ENCODE results near the gene CCR5. TPM values are rescaled to one million over a fixed set of nuclear protein-coding genes. Genes with fewer than 3 reads are reported as not detected.

The CCR5 gene
- total and polyA plus RNA-seq, 10 donors = 2.0 to 15.5 (median 6.8) TPM

- peaks cover 12 to 94% (median 69%) of the 10 kb centered on the region in 6 donors for H3K4me1 ChIP-seq
- peaks cover 0 to 12% (median 0%) of the 10 kb centered on the region in 6 donors for H3K36me3 ChIP-seq
- no peaks in the 10 kb centered on the region for H3K27me3 ChIP-seq (replicated peaks in 1 of 7)
- 59 to 91% (median 65%) methylated on average over 7 of the region's 7 CpGs for WGBS, 5 donors
- peak overlapping the region; percentile 76 to 91 (median 86) for H3K27ac ChIP-seq
- no peaks in the 10 kb centered on the region for H3K9me3 ChIP-seq
- H3K4me3 ChIP-seq = peak overlapping the region in 7 of 8 donors; percentile 24 to 67 (median 38)
- intact Hi-C loops (cut with DNase I; ENCODE audit: low total_unique reads) = no loop called here
- TF ChIP-seq CTCF (IDR thresholded peaks at IDR 0.05 in 8 of 11, conservative IDR thresholded peaks at IDR 0.05 in 3 of 11) = no peak
- no peak for TF ChIP-seq POLR2A (IDR thresholded peaks at IDR 0.05)
- TF ChIP-seq POLR2AphosphoS5 (IDR thresholded peaks at IDR 0.05) = no peak
- DNase-seq = no peak
Measured at GRCh38 chr3:46407970-46408369, 37.2 kb downstream of the CCR5 start.

GRCh38 chr3:46408853-46409252, 38.1 kb downstream of the CCR5 start:
- H3K36me3 ChIP-seq = peaks cover 0 to 12% (median 0%) of the 10 kb centered on the region in 6 donors
- DNase-seq = no peak
- H3K4me1 ChIP-seq = peaks cover 15 to 100% (median 77%) of the 10 kb centered on the region in 6 donors
- H3K27me3 ChIP-seq (replicated peaks in 1 of 7) = no peaks in the 10 kb centered on the region
- intact Hi-C loops (cut with DNase I; ENCODE audit: low total_unique reads) = no loop called here
- no peak for TF ChIP-seq POLR2AphosphoS5 (IDR thresholded peaks at IDR 0.05)
- peak in 1 of 11 experiments; percentile 10 for TF ChIP-seq CTCF (IDR thresholded peaks at IDR 0.05 in 8 of 11, conservative IDR thresholded peaks at IDR 0.05 in 3 of 11)
- peak overlapping the region in 4 of 8 donors; percentile 34 to 67 (median 42) for H3K4me3 ChIP-seq
- H3K27ac ChIP-seq = peak overlapping the region in 6 of 8 donors; percentile 82 to 91 (median 86)
- H3K9me3 ChIP-seq = no peaks in the 10 kb centered on the region
- 71 to 87% (median 79%) methylated on average over 7 of the region's 7 CpGs for WGBS, 5 donors

- Histone ChIP-seq H3K36me3 (peaks cover 0 to 12% (median 0%) of the 10 kb centered on the region in 6 donors), H3K4me1 (peaks cover 15 to 98% (median 74%) of the 10 kb centered on the region in 6 donors), H3K9me3 (no peaks in the 10 kb centered on the region), H3K27me3 (replicated peaks in 1 of 7) (no peaks in the 10 kb centered on the region), H3K4me3 (peak overlapping the region in 1 of 8 donors; percentile 20), H3K27ac (peak overlapping the region in 7 of 8 donors; percentile 0 to 91 (median 86))
- DNase-seq = no peak
- peak in 1 of 3 donors; percentile 12 for TF ChIP-seq POLR2AphosphoS5 (IDR thresholded peaks at IDR 0.05)
- TF ChIP-seq CTCF (IDR thresholded peaks at IDR 0.05 in 8 of 11, conservative IDR thresholded peaks at IDR 0.05 in 3 of 11) = no peak
- no peak for TF ChIP-seq POLR2A (IDR thresholded peaks at IDR 0.05)
- 64 to 82% (median 70%) methylated on average over 9 of the region's 9 CpGs for WGBS, 5 donors
- intact Hi-C loops (cut with DNase I; ENCODE audit: low total_unique reads) = no loop called here
Measured at GRCh38 chr3:46409739-46410489, 39.2 kb downstream of the CCR5 start.

- Histone ChIP-seq H3K9me3 (no peaks in the 10 kb centered on the region), H3K4me3 (no peak overlapping the region), H3K27me3 (replicated peaks in 1 of 7) (no peaks in the 10 kb centered on the region), H3K27ac (peak overlapping the region in 3 of 8 donors; percentile 87 to 91 (median 90)), H3K36me3 (peaks cover 0 to 12% (median 0%) of the 10 kb centered on the region in 6 donors), H3K4me1 (peaks cover 12 to 91% (median 68%) of the 10 kb centered on the region in 6 donors)
- 83 to 94% (median 91%) methylated on average over 2 of the region's 2 CpGs for WGBS, 5 donors
- no peak for TF ChIP-seq CTCF (IDR thresholded peaks at IDR 0.05 in 8 of 11, conservative IDR thresholded peaks at IDR 0.05 in 3 of 11)
- no peak for TF ChIP-seq POLR2AphosphoS5 (IDR thresholded peaks at IDR 0.05)
- no peak for TF ChIP-seq POLR2A (IDR thresholded peaks at IDR 0.05)
- intact Hi-C loops (cut with DNase I; ENCODE audit: low total_unique reads) = no loop called here
- DNase-seq = no peak
Measured at GRCh38 chr3:46410669-46411068, 39.9 kb downstream of the CCR5 start.
